Measurements from ENCODE around the gene LPA. TPM values are rescaled to one million over a fixed set of nuclear protein-coding genes. Genes with fewer than 3 reads are reported as not detected.
"Not testable (repeated sequence)": the region's sequence is repeated elsewhere in the genome, so short reads cannot be mapped to it uniquely, and the experiment has no call there.

Gene LPA
- polyA plus RNA-seq, 2 of the 4 experiments (the other 2 are of a cell fraction): not detected

- DNase-seq (ENCODE audit: low read depth in 1 of 2, low spot score in 1 of 2) (peak in 1 of 2 experiments; percentile 4), ATAC-seq (peak in 1 of 2 experiments; percentile 59; a peak in 3 of 6 replicates)
- 6% methylated on average over 3 of the region's 5 CpGs for WGBS (ENCODE audit: missing lambda C conversion rate)
- H3K27ac ChIP-seq, H3K4me1 ChIP-seq, H3K9me3 ChIP-seq, CTCF ChIA-PET, FAIRE-seq, POLR2A ChIA-PET, H3K4me3 ChIP-seq, H3K4me2 ChIP-seq: not testable (repeated sequence)
These were observed 85.6 kb downstream of the LPA start for GRCh38 chr6:160578515-160578914.

- no peak for DNase-seq (ENCODE audit: low read depth in 1 of 2, low spot score in 1 of 2)
- ATAC-seq: no peak
- FAIRE-seq: no peak
- H3K9me3 ChIP-seq: no peaks in the 10 kb centered on the region
- H3K27ac ChIP-seq: no peak overlapping the region
- H3K4me2 ChIP-seq: no peak overlapping the region
- 16% methylated on average over 4 of the region's 4 CpGs for WGBS (ENCODE audit: missing lambda C conversion rate)
- H3K4me1 ChIP-seq: no peaks in the 10 kb centered on the region
- ChIA-PET CTCF (interaction anchor here (2.5 kb wide), 1 partner anchor 14 kb away, joined by 7 read pairs; no protein-coding TSS in a partner anchor), POLR2A (no interaction called here)
- TF ChIP-seq NPAS2 (CRISPR knock-in tag; IDR thresholded peaks at IDR 0.05; ENCODE audit: borderline replicate concordance) (no peak), GATA3 (IDR thresholded peaks at IDR 0.05; ENCODE audit: borderline replicate concordance) (no peak), ELK1 (IDR thresholded peaks at IDR 0.05; ENCODE audit: low read depth, low read length) (no peak), POLR2A (IDR thresholded peaks at IDR 0.05; ENCODE audit: low read length) (no peak), RARB (CRISPR knock-in tag; IDR thresholded peaks at IDR 0.05) (no peak), CBX8 (IDR thresholded peaks at IDR 0.05) (no peak), HEYL (CRISPR knock-in tag; IDR thresholded peaks at IDR 0.05) (no peak), CHD2 (IDR thresholded peaks at IDR 0.05; ENCODE audit: low read length, partially characterized antibody) (no peak), HOXB13 (CRISPR knock-in tag; IDR thresholded peaks at IDR 0.05; ENCODE audit: low read depth) (no peak), RNF2 (IDR thresholded peaks at IDR 0.05; ENCODE audit: borderline replicate concordance, low read depth) (no peak), TFCP2L1 (CRISPR knock-in tag; IDR thresholded peaks at IDR 0.05) (no peak), MAX (IDR thresholded peaks at IDR 0.05) (no peak), KDM5A (IDR thresholded peaks at IDR 0.05) (no peak), ESRRA (IDR thresholded peaks at IDR 0.05; ENCODE audit: borderline replicate concordance, low read length) (no peak)
- no peak overlapping the region for H3K4me3 ChIP-seq
These were observed 90.1 kb downstream of the LPA start for GRCh38 chr6:160573943-160574342.

- FAIRE-seq; H3K4me3 ChIP-seq; DNase-seq (ENCODE audit: low read depth in 1 of 2, low spot score in 1 of 2); H3K9me3 ChIP-seq; CTCF ChIA-PET; H3K27ac ChIP-seq; H3K4me1 ChIP-seq; ATAC-seq; POLR2A ChIA-PET; H3K4me2 ChIP-seq: not testable (repeated sequence)
These were observed 92.9 kb downstream of the LPA start for GRCh38 chr6:160571201-160571600.

DNA sequence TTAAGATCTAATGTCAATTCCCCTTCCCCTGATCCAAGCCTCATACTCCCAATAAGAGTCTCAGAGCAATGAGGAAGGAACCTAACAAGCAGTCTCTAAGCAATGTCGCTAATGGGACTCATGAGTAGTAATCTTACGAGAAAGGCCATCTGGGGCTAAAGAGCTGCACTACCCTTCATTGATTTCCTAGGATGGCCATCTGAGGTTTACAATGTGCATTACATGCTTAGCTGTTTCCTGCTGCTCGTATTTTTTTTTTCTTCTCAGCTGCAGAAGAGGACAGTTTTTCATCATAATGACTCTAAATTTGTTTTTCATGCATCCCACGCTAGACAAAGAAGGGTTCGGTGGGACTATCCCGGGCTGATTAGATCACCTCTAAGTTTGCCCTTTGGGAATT is 119.3 kb downstream of the LPA start:
- FAIRE-seq: no peak
- no peak for ATAC-seq
- no peaks in the 10 kb centered on the region for H3K9me3 ChIP-seq
- TF ChIP-seq, protein P1, sequence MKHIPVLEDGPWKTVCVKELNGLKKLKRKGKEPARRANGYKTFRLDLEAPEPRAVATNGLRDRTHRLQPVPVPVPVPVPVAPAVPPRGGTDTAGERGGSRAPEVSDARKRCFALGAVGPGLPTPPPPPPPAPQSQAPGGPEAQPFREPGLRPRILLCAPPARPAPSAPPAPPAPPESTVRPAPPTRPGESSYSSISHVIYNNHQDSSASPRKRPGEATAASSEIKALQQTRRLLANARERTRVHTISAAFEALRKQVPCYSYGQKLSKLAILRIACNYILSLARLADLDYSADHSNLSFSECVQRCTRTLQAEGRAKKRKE (CRISPR knock-in tag; IDR thresholded peaks at IDR 0.05; ENCODE audit: low read depth): no peak
- TF ChIP-seq KDM1A (IDR thresholded peaks at IDR 0.05; ENCODE audit: low read depth) (no peak), RAD21 (conservative IDR thresholded peaks at IDR 0.05 in 1 of 2, IDR thresholded peaks at IDR 0.05 in 1 of 2) (no peak), POLR2AphosphoS2 (conservative IDR thresholded peaks at IDR 0.05; ENCODE audit: low read length) (no peak), CHD4 (IDR thresholded peaks at IDR 0.05; ENCODE audit: borderline replicate concordance) (no peak), MAX (IDR thresholded peaks at IDR 0.05) (no peak), MAFK (IDR thresholded peaks at IDR 0.05; ENCODE audit: partially characterized antibody) (no peak), NFE2L2 (conservative IDR thresholded peaks at IDR 0.05; ENCODE audit: low read length) (no peak), ZC3H11A (IDR thresholded peaks at IDR 0.05) (no peak), HOXB5 (CRISPR knock-in tag; IDR thresholded peaks at IDR 0.05) (no peak), NR3C1 (IDR thresholded peaks at IDR 0.05) (no peak), ELK1 (IDR thresholded peaks at IDR 0.05; ENCODE audit: low read depth, low read length) (no peak), HDAC2 (IDR thresholded peaks at IDR 0.05) (no peak), HOXA7 (CRISPR knock-in tag; IDR thresholded peaks at IDR 0.05) (no peak), SREBF2 (IDR thresholded peaks at IDR 0.05) (no peak), ZNF302 (CRISPR knock-in tag; IDR thresholded peaks at IDR 0.05) (no peak), SMC3 (IDR thresholded peaks at IDR 0.05) (no peak)
- TF ChIP-seq, protein P2, sequence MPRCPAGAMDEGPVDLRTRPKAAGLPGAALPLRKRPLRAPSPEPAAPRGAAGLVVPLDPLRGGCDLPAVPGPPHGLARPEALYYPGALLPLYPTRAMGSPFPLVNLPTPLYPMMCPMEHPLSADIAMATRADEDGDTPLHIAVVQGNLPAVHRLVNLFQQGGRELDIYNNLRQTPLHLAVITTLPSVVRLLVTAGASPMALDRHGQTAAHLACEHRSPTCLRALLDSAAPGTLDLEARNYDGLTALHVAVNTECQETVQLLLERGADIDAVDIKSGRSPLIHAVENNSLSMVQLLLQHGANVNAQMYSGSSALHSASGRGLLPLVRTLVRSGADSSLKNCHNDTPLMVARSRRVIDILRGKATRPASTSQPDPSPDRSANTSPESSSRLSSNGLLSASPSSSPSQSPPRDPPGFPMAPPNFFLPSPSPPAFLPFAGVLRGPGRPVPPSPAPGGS (IDR thresholded peaks at IDR 0.05): no peak
- CTCF ChIA-PET: interaction anchor here (0.6 to 1.7 kb wide), 2 partner anchors 10 to 1300 kb away, joined by 4 to 5 read pairs; no protein-coding TSS in a partner anchor
- no peaks in the 10 kb centered on the region for H3K4me1 ChIP-seq
- no peak for DNase-seq (ENCODE audit: low read depth in 1 of 2, low spot score in 1 of 2)
- H3K4me2 ChIP-seq: no peak overlapping the region
- no peak overlapping the region for H3K4me3 ChIP-seq
- no peak overlapping the region for H3K27ac ChIP-seq
- POLR2A ChIA-PET: no interaction called here
- 53% methylated on average over 6 of the region's 6 CpGs for WGBS (ENCODE audit: missing lambda C conversion rate)

All from A549 (cell line).